ENCODE measurements around the gene KIF4A.
"Not testable (repeated sequence)": the region's sequence is repeated elsewhere in the genome, so short reads cannot be mapped to it uniquely, and the experiment has no call there.

KIF4A gene

GRCh38 chrX:70293621-70294020 is 3.7 kb downstream of the KIF4A start:
- DNase-seq, result peak; percentile 26

GRCh38 chrX:70301716-70302115 is 11.8 kb downstream of the KIF4A start:
- DNase-seq, result no peak

DNA sequence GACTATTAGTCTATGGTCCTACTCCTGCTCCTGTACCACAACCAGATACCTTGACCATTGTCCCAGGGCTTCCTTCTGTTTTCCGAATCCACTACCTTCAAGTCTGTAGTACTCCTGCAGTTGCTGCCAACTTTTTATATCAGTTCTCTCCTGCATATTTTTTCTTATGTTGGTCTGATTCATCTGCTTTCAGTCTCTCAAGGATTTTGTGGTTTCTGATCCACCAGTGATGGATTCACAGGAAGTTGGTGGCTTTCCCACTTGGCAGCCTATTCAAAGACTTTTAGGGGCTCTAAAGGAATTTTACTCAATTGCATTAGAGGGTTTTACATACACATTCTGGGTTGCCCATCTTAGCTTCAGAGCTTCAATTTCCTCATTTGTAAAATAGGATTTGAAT is 23.6 kb downstream of the KIF4A start:
- DNase-seq, result peak; percentile 58

GRCh38 chrX:70322784-70323183 is 32.9 kb downstream of the KIF4A start:
- no peak for DNase-seq

GRCh38 chrX:70323628-70324027 is 33.7 kb downstream of the KIF4A start:
- not testable (repeated sequence) for DNase-seq

DNA sequence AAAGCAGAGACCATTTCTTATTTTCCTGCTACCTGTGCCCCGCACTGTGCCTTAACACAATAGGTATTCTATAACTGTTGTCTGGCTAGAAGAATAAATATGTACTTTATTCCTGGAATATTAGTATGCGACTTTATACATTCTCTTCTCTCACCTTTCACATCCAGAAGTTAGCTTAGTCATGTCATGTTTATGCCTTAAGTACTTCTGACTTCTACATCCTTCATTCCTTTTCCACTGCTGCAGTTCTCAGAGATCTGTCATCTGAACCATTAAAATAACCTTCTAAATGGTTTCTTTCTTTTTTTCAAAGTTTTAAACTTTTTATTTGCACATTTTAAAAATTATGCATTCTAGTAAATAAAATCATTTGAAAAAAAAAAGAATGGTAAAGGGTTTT is 34.4 kb downstream of the KIF4A start:
- no peak for DNase-seq

DNA sequence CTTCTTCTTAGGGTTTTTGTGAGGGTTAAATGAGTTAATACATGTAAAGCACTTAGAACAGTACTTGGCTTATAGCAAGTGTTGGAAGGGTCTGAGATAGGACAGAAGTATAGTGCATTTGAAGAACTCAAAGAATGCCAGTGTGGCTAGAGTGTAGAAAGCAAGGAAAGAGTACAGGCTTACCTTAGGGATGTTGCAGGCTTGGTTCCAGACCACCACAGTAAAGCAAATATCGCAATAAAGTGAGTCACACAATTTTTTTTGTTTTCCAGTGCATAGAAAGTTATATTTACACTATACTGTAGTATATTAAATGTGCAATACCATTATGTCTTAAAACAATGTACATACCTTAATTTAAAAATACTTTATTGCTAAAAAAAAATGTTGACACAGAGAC is 41.3 kb downstream of the KIF4A start:
- no peak for DNase-seq

DNA sequence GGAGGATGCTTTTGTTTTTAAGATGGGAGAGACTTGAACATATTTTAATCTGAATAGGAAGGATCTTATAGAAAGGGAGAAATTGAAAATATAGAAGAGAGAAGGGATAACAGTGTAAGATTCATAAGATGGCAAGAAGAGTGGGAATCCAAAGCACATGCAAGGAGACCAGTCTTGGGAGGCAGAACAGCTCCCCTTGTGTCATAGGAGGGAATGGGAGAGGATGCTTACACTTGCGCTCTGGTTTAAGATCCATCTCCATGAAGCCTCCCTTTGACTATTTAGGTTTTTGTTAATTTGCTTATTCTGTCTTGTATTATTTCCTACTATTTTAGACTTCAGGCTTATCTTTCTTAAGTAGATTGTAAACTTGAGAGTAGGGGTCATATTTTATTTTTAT is 42.7 kb downstream of the KIF4A start:
- DNase-seq, result no peak

- DNase-seq, result no peak
These were observed 46.9 kb downstream of the KIF4A start for GRCh38 chrX:70336767-70337166.

DNA sequence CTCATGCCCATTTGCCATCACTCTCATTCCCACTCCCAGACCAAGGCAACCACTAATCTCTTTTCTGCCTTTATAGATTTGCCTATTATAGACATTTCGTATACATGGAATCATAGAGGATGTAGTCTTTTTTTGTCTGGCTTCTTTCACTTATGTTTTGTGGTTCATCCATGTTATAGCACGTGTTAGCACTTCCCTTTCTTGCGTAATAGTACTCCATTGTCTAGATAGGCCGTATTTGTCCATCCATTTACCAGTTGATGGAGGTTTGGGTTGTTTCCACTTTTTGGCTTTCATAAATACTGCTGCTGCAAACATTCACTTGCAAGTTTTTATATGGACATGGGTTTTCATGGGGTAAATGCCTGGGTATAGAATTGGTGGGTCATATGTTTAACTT is 48.4 kb downstream of the KIF4A start:
- DNase-seq, result no peak

DNA sequence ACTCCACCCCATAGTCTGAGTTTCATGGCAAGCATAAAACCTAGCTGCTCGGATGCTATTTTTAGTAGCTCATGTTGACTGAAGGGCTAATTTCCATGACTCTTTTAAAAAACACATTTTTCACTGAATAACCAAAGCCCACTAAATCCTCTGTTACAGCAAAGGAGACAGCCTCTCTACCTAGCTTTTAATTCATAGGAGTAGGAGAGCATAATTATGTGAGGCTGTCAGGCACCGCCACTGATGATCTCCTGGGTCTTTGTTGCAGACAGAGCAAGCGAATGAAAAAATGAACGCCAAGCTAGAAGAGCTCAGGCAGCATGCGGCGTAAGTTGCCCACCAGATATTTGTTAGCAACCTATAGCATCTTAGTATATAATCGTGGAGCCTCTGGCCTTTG is 53.5 kb downstream of the KIF4A start:
- DNase-seq, result no peak

DNA sequence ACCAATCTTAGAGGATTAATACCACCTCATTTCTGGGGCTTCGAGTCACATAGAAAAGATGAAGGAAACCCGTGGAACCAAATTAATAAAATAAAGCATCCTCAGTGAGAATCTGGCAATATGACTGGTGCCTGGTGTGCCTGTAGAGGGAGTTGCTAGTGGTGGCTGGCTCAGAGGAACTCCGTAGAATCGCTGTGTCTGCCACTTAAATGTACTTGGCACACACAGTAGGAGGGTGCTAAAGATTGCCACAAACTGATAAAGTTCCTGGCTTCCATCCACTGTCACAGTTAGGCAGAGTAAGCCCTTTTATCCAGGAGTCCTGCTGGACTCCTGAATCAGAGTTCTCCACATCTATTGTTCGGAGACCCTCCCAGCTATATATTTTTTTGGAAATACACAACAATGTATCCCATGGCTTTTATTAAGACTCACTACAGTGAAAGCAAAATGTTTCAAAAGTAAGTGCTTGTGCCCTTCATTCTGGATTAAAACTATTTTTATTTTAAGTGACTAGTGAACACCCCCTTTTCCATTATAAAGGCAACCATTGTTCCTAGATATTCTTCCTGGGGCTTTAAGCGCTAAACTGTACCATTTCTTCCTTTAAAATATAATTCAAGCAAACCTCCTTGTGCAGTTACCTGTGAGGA is 56.6 kb downstream of the KIF4A start:
- DNase-seq, result no peak

- not testable (repeated sequence) for DNase-seq
These were observed 58.9 kb downstream of the KIF4A start for GRCh38 chrX:70348825-70349224.

DNA sequence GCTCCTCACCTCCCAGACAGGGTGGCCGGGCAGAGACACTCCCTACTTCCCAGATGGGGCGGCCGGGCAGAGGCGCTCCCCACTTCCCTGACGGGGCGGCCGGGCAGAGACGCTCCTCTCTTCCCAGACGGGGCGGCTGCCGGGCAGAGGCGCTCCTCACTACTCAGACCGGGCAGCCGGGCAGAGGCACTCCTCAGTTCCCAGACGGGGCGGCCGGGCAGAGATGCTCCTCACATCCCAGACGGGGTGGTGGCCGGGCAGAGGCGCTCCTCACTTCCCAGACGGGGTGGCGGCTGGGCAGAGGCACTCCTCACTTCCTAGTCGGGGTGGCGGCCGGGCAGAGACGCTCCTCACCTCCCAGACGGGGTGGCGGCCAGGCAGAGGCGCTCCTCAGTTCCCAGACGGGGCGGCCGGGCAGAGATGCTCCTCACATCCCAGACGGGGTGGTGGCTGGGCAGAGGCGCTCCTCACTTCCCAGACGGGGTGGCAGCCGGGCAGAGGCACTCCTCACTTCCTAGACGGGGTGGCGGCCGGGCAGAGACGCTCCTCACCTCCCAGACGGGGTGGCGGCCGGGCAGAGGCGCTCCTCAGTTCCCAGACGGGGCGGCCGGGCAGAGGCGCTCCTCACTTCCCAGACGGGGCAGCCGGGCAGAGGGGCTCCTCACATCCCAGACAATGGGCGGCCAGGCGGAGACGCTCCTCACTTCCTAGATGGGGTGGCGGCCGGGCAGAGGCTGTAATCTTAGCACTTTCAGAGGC is 59.6 kb downstream of the KIF4A start:
- DNase-seq, result not testable (repeated sequence)

DNA sequence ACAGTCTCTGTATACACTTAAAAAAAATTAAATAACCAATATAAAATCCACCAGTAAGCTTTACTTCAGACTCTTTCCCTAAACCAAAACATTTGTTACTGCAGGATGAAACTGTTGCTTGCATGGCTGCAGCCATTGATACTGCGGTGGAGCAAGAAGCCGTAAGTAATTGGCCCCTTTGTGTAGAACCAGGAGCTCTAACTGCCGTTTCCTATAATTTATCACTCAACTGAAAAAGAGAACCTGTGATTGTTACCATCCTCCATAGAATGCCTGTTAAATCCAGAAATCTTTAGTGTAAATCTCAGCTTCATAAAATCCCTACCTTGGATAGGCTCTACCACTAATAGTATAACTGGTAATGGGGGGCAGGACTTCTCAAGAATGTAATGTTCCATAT is 62.6 kb downstream of the KIF4A start:
- DNase-seq, result no peak

- no peak for DNase-seq
These were observed 63.6 kb downstream of the KIF4A start for GRCh38 chrX:70353514-70353913.

GRCh38 chrX:70354716-70355115 is 64.8 kb downstream of the KIF4A start:
- DNase-seq, result peak; percentile 1

GRCh38 chrX:70359458-70359857 is 69.6 kb downstream of the KIF4A start:
- DNase-seq, result no peak

- DNase-seq, result no peak
These were observed 70.5 kb downstream of the KIF4A start for GRCh38 chrX:70360366-70360765.

DNA sequence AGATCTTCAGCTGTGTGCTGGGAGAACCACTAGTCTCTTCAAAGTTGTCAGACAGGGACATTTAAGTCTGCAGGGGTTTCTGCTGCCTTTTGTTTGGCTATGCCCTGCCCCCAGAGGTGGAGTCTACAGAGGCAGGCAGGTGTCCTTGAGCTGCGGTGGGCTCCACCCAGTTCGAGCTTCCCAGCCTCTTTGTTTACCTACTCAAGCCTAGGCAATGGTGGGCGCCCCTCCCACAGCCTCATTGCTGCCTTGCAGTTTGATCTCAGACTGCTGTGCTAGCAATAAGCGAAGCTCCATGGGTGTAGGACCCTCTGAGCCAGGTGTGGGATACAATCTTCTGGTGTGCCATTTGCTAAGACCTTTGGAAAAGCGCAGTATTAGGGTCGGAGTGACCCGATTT is 78.8 kb downstream of the KIF4A start:
- DNase-seq, result not testable (repeated sequence)

DNA sequence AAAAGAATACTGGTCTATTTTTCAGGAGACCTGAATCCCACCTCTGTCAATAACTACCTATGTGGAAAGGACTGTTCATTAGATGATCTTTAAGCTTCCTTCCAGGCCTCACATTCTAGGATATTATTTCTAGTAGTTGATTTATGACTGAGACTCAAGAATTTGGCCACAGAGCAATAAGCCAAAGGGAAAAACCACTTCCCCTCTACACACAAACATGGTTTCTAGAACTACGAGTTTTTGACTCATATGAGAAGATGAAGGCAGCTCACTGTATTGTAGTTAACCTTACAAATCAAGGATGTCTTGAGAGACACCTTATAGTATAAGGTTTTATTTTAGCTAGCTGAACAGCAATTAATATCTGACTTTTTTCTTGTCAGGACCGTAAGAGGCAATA is 96.3 kb downstream of the KIF4A start:
- DNase-seq, result peak; percentile 2

- DNase-seq, result no peak
These were observed 109.0 kb downstream of the KIF4A start for GRCh38 chrX:70398899-70399298.

- DNase-seq, result not testable (repeated sequence)
These were observed 110.3 kb downstream of the KIF4A start for GRCh38 chrX:70400181-70400580.

GRCh38 chrX:70402721-70403120 is 112.8 kb downstream of the KIF4A start:
- no peak for DNase-seq

DNA sequence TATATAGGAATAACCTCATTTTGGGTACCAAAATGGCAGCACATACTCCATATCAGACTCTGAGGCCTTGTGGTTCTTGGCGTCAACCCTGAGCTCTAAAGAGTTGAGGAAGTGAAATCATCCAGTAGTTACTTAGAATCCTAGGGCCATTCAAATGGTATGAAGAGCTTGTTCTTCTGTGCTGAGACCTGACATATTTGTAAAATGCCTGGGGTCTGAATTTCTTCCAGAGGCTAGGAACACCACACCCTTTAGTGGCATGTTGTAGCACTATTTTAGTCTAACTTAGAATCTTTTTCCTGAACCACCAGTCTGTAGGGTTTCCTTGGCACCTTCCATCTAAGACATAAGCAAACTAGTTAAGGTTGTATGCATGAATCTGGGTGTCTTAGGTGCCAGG is 115.1 kb downstream of the KIF4A start:
- no peak for DNase-seq

All from EL (cell line).